CD4-positive, alpha-beta T cell treated with Interleukin-4 for 4 hours (primary cell): ENCODE data around the gene SKIC8.

Source experiments
- DNase-seq: peaks from one replicate; pipeline ENCODE4 v3.0.0-alpha.2; 2020

Gene SKIC8

DNA sequence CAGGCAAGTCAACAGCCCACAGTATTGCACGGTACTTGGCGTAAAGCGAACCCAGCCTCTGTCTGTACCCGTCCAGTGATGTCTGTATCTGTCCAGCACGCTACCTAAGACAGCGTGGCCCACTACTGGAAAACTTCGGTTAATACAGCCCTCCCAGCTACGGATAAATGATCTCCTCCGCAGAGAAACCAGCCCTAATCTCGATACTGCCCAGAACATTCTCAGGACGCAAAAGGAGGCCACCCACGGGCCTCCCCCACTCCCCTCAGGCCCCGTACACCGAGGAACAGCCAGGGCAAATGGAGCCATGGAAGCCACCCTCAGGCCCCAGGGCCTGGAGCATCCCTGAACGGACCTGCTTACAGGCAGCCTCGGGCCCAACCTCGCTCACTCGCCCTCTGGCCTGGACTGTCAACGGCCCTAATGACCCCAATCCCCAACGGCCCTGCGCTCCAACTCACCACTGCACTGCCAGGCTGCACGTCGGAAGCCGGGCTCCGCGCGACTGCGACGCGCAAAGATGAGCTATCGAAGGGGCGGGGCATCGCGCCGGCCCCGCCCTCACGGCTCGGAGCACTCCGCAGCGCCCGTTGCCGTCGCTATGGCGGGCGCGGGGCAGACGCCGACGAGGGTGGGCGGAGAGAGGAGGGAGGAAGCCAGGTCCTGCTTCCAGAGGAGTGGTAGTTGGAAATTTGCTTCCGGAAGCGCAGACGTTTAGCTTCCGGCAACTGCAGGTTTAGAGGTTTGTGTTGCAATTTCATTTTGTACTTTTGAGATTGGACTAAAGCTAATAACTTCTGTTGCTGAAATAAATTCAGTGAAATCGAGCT lies at the start of gene SKIC8:
Gene SKIC8 (minus strand): TSS at position 509 of the 830 bp plus-strand sequence. CDS start 3,923 bp downstream, outside the sequence.
- peak; percentile 90 for DNase-seq

DNA sequence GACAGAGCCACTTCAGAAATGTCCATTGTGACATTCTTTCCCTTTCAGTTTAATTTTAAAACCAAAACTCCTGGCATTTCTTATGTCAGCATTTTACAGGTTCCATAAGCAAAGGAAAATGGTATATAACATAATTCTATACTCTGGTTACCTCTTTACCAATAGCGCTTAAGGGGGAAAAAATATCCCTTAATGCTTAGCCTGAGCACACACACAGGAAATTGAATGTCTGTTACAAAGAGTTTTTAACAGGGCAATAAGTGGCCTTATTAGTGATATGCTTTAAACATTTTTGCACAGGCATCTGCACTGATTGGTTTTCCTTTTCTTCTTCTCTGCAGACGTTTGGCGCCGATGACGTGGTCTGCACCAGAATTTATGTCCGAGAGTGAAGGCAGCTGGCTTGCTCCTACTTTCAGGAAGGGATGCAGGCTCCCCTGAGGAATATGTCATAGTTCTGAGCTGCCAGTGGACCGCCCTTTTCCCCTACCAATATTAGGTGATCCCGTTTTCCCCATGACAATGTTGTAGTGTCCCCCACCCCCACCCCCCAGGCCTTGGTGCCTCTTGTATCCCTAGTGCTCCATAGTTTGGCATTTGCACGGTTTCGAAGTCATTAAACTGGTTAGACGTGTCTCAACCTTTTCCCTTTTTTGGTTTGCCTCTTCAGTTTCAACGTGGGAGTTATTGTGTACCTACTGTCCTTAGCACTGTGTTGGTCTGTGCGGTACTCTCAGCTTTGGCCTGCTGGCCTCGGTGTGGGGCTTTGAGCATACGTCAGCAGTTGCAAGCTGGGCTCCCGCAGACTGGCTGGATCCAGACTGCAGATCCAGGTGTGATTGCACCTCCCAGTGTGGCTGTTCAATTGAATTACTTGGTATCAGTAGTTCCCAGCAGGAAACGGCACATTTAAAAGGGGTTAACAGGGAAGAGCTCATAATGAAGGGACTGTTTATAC lies 48.5 kb upstream of the SKIC8 start:
- no peak for DNase-seq

DNA sequence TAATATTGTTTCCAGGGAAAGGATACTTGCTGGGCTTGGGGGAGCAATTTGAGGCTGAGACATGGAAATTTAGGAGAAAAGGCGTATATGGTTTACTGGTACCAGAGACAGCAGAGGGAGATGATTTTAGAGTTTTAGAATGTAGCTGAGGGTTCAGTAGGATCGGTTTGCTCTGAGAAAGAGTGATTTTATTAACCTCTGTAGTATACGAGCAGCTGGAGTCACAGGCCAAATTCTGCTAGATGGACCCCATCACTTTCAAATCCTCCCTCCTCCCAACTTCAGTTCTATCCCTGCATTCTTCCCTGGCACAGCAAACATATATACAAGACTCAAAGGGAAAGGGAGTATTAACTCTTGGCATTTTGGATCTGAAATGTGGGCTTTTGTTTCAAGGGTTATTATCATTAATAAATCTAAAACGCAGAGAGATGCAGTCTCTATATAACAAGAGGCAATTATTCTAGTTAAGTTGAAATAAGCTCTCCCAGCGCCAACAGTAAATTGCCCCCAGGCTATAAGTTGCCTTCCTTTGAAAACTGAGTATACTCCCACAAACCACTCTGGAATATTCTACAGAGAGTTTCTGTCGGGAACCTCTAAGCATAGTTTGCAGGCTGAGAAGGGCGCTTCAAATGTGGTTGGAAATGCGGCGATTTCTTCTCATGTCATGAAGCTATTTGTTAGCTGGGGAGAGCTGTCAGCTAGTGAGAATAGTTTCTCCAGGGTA lies 46.2 kb upstream of the SKIC8 start:
- DNase-seq: no peak

DNA sequence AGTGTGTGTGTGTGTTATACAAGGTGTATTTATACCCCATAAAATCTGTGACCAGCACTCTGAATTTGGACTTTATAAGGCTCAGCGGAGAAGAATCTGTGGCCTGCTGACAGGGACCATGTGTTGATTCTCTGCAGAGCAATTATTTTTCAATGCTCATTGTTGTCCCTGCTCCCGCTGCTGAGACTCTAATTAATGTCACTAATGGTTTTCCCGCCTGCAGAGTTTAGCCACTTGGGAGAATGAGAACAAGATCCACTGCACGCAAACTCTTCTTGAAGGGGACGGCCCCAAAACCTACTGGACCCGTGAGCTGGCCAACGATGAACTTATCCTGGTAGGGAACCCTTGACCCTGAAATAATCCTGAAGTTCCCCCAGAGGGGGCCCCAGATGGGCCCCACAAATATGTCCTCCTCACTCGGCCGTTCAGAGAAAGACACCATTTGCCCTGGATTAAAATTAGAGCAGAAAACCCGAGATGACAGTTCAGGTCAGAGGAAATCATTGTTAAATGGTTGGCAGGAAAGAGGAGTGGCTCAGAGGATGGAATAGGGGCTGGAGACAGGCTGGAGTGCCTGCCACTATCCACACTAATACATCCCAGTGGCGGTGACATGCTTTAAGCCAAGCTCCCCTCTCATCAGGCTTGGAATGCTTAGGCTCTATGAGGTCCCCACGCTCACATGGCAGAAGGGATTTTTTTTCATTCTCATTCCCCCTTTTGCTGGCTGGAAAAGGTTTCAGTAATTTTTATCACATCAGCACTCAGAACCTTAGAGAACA lies 44.1 kb upstream of the SKIC8 start:
- no peak for DNase-seq

DNA sequence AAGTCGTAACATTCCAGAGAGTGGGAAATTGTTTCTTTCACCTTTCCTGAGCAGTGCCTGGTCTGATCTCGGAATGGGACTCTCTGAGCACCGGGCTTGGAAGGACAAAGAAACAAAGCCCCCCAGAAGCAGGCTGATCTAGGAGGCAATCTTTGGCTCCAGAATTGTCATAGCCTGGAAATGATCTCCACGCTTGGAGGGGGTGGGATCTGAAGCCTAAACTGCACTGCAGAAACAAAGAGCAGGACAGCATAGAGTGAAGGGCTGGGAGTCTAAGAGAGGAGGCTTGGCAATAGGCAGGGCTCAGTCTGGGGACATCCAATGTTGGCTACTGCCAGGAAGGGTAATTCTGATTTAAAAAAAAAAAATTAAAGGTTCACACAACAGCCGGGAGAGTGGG lies 42.6 kb upstream of the SKIC8 start:
- DNase-seq: no peak

DNA sequence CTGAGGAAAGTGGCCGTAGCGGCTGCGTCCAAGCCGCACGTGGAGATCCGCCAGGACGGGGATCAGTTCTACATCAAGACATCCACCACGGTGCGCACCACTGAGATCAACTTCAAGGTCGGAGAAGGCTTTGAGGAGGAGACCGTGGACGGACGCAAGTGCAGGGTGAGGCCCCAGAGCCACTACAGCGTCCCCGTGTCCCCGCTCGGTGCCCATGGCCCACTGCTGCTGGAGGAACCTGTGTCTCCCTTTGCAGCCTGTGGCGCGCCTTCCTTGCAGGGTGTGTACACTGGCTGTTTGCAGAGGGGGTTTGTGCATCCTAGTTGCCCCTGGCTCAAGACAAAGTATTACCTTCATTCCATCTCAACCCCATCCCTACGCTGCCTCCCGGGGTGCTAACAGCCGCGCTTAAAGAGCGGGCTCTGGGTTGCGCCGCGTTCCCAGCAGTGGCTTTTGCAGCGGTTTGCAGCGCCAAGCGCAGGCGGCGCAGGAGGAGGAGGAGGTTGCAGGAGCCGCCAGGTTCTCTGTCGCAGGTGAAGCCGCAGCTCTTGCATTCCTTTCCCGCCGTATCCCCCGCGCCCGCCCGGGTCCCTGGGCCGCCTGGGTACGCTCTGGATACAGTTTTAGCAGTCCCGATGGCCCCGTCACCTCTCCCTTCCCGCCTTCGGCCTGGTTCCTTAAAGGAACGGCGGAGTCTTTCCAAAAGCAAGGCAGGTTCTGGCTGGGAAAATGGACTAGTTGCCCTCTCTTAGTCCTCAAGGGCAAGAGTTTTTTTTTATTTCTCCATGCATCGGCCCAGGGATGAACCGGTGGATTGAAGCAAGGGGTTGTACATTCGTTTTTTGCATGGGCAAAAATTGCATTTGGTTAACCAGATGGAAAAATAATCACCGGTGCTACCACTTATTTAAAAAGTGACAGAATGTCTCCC lies 41.9 kb upstream of the SKIC8 start:
- DNase-seq: no peak

DNA sequence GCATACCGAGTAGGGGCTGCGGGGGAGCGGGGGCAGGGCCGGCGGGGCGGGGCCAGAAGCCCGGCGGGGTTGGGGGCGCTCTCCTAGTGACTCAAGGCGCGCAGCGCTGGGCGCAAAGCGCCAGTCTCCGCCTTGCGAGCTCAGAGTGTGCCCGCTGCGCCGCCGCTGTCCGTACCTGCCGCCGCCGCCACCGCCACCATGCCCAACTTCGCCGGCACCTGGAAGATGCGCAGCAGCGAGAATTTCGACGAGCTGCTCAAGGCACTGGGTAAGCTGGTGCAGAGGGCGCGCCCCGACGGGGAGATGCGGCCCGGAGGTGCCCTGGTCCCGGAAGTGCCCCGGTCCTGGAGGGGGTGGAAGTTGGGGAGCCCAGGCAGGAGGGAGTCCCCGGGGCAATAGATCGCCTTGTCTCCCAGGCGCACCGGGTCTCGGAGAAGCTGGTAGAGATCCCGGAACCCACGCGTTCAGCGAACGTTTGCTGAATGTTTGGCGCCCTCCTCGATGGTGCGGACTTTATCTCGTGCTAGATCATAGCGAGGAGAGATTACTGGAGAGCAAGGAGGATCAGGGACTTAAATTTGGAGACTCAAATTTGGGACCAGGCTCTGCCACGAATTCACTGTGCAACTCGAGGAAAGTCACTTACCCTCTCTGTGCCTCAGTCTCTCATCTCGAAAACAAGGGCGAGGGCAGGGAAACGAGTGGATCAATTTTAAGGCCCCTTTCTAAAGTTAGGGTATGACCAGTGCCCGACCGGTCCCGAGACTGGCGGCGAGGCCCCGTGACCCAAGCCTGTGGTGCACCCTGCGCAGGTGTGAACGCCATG lies 41.0 kb upstream of the SKIC8 start, which contains the start of gene CRABP1:
Gene CRABP1 (plus strand): TSS at position 123 of the 826 bp plus-strand sequence. CDS start 76 bp downstream, at position 199.
- DNase-seq: no peak

DNA sequence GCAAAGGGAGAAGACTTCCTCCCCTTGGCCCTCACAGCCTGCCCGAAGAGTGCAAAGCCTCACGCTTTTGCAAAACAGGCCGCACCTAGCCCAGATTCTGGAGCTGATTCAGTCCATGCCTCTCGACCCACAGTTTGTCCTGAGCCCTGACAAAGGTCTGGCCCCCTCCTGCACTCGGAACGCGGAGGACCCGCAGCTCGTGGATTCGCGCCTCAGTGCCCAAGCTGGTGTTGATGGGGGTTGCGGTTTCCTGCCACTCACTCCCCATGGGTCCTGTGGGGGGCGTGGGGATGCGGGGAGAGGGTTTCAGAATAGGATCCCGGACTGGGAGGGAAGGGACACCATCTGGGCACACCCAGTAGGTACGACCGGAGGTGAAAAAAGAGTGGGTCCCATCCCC lies 40.1 kb upstream of the SKIC8 start:
- no peak for DNase-seq

DNA sequence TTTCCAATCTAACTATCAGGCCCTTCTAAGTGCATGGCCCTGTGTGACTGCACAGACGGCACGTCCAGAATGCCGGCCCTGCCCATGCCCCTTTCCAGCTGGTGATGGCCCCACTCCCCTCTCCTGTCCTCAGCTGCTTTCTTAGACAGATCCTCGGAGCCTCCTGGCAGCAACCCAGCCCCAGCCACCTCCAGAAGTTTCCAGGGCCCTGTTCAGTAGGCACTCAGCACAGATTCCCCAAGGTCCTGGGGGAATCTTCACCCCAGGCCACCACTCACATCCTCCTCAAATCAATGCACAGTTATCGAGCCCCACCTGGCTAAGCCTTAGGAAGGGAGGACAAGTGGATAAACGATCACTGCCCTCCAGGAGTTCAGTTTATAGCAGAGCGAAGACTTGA lies 39.4 kb upstream of the SKIC8 start:
- DNase-seq: no peak

DNA sequence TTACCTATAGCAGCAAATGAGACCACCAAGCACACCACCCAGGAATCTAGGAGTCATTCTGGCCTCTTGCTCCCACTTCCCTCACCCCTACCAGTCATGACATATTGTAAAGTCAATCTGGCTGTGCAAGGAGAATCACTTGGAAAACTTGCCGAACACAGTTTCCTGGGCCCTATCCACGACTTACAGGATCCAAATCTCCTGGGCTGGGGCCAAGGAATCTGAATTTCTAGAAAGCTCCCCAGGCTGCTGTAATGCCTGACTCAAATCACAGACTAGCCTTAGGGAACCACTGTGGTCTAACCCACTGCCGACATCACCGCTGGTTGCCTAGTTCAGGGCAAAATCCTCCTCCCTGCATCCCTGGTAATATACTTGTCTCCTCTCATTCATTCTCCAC lies 36.6 kb upstream of the SKIC8 start:
- no peak for DNase-seq

DNA sequence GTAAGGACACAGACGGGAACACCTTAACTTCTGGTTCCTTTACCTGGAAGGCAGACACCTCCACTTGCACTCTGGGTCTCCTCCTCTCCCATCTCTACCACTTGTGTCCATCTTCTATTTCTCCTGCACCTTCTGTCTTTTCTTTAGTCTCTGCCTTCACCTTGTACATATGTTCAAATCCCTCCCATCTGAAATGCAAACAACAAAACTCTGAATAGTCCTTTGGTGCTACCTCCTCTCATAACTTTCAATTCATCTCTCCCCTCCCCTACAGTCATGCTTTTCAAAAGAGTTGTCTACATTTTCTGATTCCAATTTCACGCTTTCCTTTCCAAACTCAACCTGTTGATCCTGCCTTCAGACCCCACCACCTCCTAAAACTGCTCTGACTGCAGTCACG lies 35.4 kb upstream of the SKIC8 start:
- no peak for DNase-seq

DNA sequence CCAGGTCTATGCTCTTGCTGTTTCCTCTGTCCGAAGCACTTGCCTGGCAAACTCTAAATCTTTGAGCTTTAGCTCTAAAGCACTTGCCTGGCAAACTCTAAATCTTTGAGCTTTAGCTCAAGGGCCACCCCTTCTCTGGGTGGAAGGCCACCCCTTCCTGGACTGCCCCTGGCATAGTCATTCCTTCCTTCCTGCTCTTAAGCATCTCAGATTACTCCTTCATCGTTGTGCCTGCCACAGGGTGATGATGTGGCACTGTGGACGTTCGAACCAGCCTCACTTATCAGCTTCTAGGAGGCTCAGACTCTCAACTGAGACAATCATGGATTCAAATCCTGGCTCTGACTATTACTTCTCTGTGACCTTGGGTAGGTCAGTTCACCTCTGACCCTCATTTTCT lies 30.2 kb upstream of the SKIC8 start:
- no peak for DNase-seq

DNA sequence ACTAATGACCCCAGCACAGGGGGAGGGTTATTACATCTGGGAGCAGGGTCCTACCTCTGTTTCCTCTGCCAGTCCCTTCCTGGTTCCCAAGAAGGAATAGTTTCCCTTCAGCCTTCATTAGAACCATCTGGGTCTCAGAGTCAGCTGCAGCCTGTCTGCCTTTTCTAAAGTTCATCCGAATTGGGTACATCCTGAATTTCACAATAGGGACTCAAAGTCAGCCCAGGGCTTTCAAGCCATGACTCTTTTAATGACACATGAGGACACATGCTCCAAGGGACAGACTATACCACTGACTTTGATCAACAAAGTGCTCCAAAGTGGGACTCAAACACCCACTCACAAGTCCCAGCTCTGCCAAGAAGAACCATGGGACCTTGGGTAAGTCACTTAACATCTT lies 28.1 kb upstream of the SKIC8 start:
- DNase-seq: no peak

DNA sequence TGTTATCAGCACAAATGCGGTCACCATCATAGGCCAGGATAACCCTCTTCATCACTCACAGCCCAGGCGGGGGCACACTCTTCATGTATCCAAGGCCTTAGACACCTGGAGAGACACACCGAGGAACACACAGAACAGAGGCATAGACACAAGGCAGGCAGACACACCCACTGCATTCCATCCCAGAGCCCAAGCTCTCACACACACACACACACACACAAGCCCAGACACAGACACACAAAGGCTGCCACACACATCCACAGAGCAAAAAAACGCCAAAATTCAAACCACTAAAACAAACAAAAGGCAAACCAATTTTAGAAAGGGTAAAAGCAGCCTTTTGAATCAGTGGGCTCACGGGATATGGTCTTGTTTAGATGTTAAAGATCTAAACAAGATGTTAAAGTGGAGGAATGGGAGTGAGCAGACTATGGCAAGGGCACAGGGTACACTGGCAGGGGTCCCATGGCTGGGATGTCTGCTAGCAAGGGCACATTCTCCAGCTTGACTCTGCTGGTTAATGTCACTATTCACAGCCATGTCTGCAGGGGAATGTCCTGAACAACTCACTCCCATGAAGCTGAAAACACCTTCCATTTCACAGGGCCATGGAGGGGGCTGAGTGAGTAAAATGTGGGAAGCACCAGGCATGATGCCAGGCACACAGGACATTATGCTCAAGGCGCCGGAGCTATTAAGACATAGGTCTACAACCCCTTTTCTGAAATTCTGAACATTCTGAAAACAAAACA lies 25.9 kb upstream of the SKIC8 start:
- DNase-seq: no peak

DNA sequence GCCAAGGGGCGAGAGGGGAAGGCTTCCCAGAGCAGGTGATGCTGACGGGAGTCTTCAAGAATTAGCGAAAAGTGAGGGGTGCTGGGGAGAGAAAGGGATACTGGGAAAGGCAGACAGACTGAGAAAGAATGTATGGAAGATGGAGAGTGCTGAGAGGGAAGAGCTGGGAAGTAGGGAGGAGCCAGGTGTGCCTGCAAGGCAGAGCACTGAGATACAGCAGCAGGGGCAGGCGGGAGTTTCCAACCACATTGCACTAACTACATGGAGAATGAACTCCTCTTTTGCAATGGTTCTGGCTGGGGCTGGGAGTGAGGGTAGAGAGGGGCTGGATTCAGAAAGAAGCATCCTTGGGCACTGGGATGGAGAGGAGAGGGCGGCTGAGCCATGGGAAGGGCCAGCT lies 24.7 kb upstream of the SKIC8 start:
- DNase-seq: no peak

DNA sequence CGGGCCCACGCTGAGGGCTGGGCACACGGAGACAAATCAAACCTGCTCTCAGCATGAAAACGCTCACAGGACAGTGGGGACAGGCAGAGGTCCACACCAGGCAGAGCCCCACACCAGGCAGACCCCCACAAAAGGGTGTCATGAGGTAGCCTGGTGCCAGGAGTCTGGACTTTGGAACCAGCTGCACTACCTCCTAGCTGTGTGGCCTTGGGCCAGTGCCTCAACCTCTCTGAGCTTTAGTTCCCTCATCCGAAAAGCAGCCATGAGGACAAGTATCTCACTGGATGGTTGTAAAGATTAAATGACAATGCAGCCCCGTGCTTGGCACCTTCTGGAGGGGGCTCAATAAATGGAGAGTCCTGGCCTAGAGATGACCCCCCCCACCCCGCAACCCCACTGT lies 24.3 kb upstream of the SKIC8 start:
- DNase-seq: no peak

DNA sequence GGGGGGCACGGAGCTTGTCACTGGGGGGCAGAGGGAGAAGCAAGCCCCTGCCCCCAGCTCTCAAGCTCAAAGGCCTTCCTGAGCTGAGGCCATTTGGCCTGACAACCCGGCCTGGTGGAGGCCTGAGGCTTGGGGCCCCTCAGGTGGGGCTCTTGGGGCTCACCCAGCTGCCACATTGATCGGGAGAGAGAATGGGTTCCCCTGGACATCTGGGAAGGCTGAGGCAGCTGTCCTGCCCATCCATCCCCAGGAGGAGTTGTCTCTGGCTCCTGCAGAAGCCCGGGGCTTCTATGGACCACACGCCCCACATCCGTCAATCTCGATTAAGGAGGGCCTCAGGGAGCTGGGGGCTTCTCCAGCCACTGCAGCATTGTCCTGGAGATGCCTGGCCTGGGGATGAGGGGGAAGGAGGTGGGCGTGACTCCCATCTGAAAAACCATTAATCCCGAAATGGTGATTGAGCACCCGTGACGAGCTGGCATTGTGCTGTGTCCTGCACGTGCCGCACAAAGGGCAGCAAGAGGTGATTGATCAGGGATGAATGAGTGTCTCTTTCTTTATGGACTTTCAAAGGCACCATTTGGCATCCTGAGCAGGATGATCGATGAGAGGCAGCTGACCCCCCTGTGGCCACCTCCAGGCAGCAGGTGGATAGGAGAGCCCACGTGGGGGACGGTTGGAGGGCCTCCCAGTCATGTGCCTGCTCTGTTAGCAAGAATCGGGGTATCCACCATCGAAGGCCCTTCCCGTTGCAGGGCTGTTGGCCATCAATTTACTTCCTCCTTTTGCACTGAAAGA lies 23.5 kb upstream of the SKIC8 start:
- DNase-seq: no peak

DNA sequence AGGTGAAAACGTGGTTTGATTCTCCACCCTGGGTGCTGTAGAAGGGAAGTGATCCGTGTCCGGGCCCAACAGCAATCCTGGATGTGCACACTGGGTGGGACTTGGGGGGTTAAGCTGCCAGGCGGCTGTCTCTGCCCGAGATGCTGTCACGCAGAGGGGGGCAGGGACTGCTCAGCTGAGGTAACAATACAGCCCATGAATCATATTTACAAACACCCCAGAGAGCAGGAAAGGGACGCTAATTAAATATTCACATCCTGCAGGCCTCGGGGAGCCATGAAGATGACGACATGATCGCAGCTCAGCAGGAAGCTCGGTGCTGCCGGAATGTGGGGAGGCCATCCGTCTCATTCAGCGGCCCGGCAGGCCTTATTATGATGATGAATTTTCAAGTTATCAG lies 22.8 kb upstream of the SKIC8 start:
- no peak for DNase-seq

DNA sequence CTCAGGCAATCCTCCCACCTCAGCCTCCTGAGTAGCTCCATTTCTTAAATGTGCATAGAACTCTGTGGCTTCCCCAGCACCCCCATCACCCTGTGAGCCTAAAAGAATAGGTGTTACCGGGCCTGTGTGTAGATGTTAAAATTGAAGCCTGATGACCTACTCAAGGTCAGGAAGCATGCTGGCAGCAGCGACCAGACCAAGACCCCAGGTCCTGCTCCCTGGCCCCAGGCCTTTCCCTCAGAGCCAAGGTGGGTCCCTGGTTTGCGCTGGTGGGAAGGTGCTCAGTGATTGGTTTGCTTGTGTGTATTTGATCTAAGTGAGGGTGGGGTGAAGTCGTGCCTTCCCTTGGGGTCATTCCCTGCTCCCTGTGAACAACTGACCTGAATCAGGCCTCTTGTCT lies 22.4 kb upstream of the SKIC8 start:
- DNase-seq: no peak
